ENCODE results near the gene CHTF18. TPM values are rescaled to one million over a fixed set of nuclear protein-coding genes. Genes with fewer than 3 reads are reported as not detected.

The CHTF18 gene
- total and polyA plus RNA-seq, 10 of the 15 experiments (the other 5 are each of a cell fraction or from before 2014, with no cell fraction given): 1.6 to 87.8 (median 19.4) TPM

DNA sequence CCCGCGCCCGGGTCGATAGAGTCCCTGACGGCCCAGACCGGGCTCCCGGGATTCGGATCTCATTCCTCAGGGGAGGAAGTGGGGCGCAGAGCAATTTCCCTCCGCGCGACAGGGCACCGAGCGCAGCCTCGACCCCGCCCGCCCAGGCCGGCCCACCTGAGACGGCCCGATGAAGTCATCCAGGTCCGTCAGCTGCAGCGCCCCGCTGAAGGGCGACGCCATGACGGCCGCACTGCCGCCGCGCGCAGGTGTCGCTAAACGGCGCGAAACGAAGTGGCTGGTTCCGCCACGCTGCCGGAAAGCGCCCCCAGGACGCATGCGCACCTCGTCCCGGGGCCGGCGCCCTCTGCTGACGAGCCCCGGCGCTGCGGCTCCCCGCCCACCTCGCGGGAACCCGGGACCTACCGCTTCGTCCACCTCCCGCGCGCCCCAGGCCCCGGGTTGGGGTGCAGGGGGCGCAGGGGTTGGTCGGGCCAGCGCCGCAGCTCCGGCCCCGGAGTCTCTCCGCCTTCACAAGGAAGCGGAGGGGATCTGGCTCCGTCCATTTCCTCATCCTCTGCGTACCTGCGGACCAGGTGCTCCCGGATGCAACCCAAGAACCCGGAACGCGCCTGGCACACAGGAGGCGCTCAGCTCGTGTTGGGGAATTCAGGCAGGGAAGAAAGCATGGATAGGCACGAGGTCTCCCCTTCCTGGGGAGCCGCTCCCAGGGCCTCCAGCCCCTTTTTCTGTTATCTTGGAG, 47.5 kb upstream of the CHTF18 start, which contains the start of gene CIAO3 (continued):
- peak; percentile 85 to 99 (median 94); a peak in 5 of 6 replicates for TF ChIP-seq CTCF (IDR thresholded peaks at IDR 0.05 in 2 of 3, conservative IDR thresholded peaks at IDR 0.05 in 1 of 3; ENCODE audit: control insufficient read depth in 2 of 3, extremely low read depth in 1 of 3, insufficient read depth in 1 of 3, low read depth in 3 of 3, low read length in 3 of 3)
- no peak for TF ChIP-seq FOXK2 (IDR thresholded peaks at IDR 0.05)
- no peak for TF ChIP-seq ZZZ3 (IDR thresholded peaks at IDR 0.05; ENCODE audit: control insufficient read depth, insufficient read length, low read depth)
- TF ChIP-seq BCL11A (IDR thresholded peaks at IDR 0.05; ENCODE audit: low read depth, low read length): no peak
- TF ChIP-seq NFYB (IDR thresholded peaks at IDR 0.05; ENCODE audit: insufficient read depth, low read depth, low read length): no peak
- no peak for TF ChIP-seq EZH2 (IDR thresholded peaks at IDR 0.05; ENCODE audit: borderline replicate concordance, control insufficient read depth, low read depth, low read length)
- peak; percentile 65 to 72; a peak in 3 of 4 replicates for TF ChIP-seq BHLHE40 (IDR thresholded peaks at IDR 0.05; ENCODE audit: borderline replicate concordance in 1 of 2, low read depth in 2 of 2, low read length in 1 of 2)
- no peak for TF ChIP-seq ASH2L (IDR thresholded peaks at IDR 0.05; ENCODE audit: borderline replicate concordance, low read depth)
- TF ChIP-seq, protein P1, sequence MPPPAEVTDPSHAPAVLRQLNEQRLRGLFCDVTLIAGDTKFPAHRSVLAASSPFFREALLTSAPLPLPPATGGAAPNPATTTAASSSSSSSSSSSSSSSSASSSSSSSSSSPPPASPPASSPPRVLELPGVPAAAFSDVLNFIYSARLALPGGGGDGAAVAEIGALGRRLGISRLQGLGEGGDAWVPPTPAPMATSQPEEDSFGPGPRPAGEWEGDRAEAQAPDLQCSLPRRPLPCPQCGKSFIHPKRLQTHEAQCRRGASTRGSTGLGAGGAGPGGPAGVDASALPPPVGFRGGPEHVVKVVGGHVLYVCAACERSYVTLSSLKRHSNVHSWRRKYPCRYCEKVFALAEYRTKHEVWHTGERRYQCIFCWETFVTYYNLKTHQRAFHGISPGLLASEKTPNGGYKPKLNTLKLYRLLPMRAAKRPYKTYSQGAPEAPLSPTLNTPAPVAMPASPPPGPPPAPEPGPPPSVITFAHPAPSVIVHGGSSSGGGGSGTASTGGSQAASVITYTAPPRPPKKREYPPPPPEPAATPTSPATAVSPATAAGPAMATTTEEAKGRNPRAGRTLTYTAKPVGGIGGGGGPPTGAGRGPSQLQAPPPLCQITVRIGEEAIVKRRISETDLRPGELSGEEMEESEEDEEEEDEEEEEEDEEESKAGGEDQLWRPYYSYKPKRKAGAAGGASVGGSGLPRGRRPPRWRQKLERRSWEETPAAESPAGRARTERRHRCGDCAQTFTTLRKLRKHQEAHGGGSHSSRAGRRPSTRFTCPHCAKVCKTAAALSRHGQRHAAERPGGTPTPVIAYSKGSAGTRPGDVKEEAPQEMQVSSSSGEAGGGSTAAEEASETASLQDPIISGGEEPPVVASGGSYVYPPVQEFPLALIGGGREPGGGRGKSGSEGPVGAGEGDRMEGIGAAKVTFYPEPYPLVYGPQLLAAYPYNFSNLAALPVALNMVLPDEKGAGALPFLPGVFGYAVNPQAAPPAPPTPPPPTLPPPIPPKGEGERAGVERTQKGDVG (CRISPR knock-in tag; IDR thresholded peaks at IDR 0.05): no peak
- no peak for TF ChIP-seq SMAD1 (IDR thresholded peaks at IDR 0.05; ENCODE audit: low read depth, partially characterized antibody)
- no peak for TF ChIP-seq ETV6 (conservative IDR thresholded peaks at IDR 0.05 in 1 of 2, IDR thresholded peaks at IDR 0.05 in 1 of 2; ENCODE audit: borderline replicate concordance in 1 of 2, low read depth in 1 of 2)
- TF ChIP-seq, protein P2, sequence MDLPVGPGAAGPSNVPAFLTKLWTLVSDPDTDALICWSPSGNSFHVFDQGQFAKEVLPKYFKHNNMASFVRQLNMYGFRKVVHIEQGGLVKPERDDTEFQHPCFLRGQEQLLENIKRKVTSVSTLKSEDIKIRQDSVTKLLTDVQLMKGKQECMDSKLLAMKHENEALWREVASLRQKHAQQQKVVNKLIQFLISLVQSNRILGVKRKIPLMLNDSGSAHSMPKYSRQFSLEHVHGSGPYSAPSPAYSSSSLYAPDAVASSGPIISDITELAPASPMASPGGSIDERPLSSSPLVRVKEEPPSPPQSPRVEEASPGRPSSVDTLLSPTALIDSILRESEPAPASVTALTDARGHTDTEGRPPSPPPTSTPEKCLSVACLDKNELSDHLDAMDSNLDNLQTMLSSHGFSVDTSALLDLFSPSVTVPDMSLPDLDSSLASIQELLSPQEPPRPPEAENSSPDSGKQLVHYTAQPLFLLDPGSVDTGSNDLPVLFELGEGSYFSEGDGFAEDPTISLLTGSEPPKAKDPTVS (IDR thresholded peaks at IDR 0.05; ENCODE audit: low read depth, low read length): peak; percentile 91
- TF ChIP-seq SUPT20H (IDR thresholded peaks at IDR 0.05; ENCODE audit: borderline replicate concordance, control insufficient read depth, low read depth, low read length): no peak
- no peak for TF ChIP-seq ZBED1 (IDR thresholded peaks at IDR 0.05; ENCODE audit: borderline replicate concordance)
- no peak for TF ChIP-seq CBX3 (IDR thresholded peaks at IDR 0.05; ENCODE audit: borderline replicate concordance, low read depth)
- peak; percentile 98 for TF ChIP-seq YY1 (IDR thresholded peaks at IDR 0.05; ENCODE audit: low read depth, low read length)
- peak; percentile 60; the same call in 1 of the 2 replicates for TF ChIP-seq BACH1 (IDR thresholded peaks at IDR 0.05; ENCODE audit: borderline replicate concordance)
- TF ChIP-seq CHD2 (IDR thresholded peaks at IDR 0.05; ENCODE audit: borderline replicate concordance, low read depth, low read length): peak; percentile 81
- TF ChIP-seq POLR2A (IDR thresholded peaks at IDR 0.05; ENCODE audit: low read depth, low read length): peak; percentile 84
- no peak for TF ChIP-seq ZNF274 (IDR thresholded peaks at IDR 0.05; ENCODE audit: insufficient read depth, insufficient read length)
- peak; percentile 46; the same call in 1 of the 2 replicates for TF ChIP-seq RELB (IDR thresholded peaks at IDR 0.05; ENCODE audit: low read depth)

Data from GM12878 (cell line).